H9 (cell line): Measurements from ENCODE around the gene HS6ST1. TPM values are rescaled to one million over a fixed set of nuclear protein-coding genes. Genes with fewer than 3 reads are reported as not detected.

Experiments
- DNase-seq: peaks from one replicate; pipeline ENCODE4 v3.0.0-alpha.2; 2017
- H2AFZ ChIP-seq: one replicate; pipeline ENCODE4 v1.6.1; 2013; ENCODE audit warnings: mild to moderate bottlenecking, low read length, control low read depth, moderate library complexity
- H2AK5ac ChIP-seq: 2 replicates; pipeline ENCODE4 v1.6.1; 2013; ENCODE audit warnings: low read length, control low read depth, mixed read lengths; ENCODE audit not compliant: insufficient read length
- H2BK120ac ChIP-seq: one replicate; pipeline ENCODE4 v1.6.1; 2013; ENCODE audit warnings: low read depth, mild to moderate bottlenecking, low read length, control low read depth, inconsistent platforms; ENCODE audit not compliant: poor library complexity, severe bottlenecking
- H2BK12ac ChIP-seq: 2 replicates; pipeline ENCODE4 v1.6.1; 2013; ENCODE audit warnings: low read length, control low read depth, mixed read lengths, low read depth; ENCODE audit not compliant: insufficient read length
- H2BK15ac ChIP-seq: 2 replicates; pipeline ENCODE4 v1.6.1; 2013; ENCODE audit warnings: low read depth, low read length, control low read depth
- H2BK20ac ChIP-seq: one replicate; pipeline ENCODE4 v1.6.1; 2013; ENCODE audit warnings: low read depth, mild to moderate bottlenecking, low read length, control low read depth, inconsistent platforms; ENCODE audit not compliant: poor library complexity, severe bottlenecking
- H2BK5ac ChIP-seq: 2 replicates; pipeline ENCODE4 v1.6.1; 2013; ENCODE audit warnings: low read length, control low read depth, mixed read lengths; ENCODE audit not compliant: insufficient read length
- H3K14ac ChIP-seq: 2 replicates; pipeline ENCODE4 v1.6.1; 2013; ENCODE audit warnings: low read length, control low read depth; ENCODE audit not compliant: insufficient read depth
- H3K18ac ChIP-seq: 2 replicates; pipeline ENCODE4 v1.6.1; 2013; ENCODE audit warnings: low read depth, mild to moderate bottlenecking, mixed read lengths, low read length, control low read depth; ENCODE audit not compliant: insufficient read length
- H3K23ac ChIP-seq: 2 replicates; pipeline ENCODE4 v1.6.1; 2013; ENCODE audit warnings: low read length, control low read depth, mixed read lengths, low read depth; ENCODE audit not compliant: insufficient read length
- H3K23me2 ChIP-seq: 2 replicates; pipeline ENCODE4 v1.6.1; 2013; ENCODE audit warnings: low read depth, mild to moderate bottlenecking, mixed read lengths, low read length, control low read depth; ENCODE audit not compliant: insufficient read length, poor library complexity, severe bottlenecking
- H3K27ac ChIP-seq: 2 replicates; pipeline ENCODE4 v1.5.1; 2013; ENCODE audit warnings: low read length, control low read depth, mixed read lengths, low read depth; ENCODE audit not compliant: insufficient read length
- H3K27me3 ChIP-seq: 2 replicates; pipeline ENCODE4 v1.6.1; 2013; ENCODE audit warnings: low read length, control low read depth, inconsistent platforms; ENCODE audit not compliant: insufficient read depth
- H3K4ac ChIP-seq: 2 replicates; pipeline ENCODE4 v1.6.1; 2013; ENCODE audit warnings: low read depth, mild to moderate bottlenecking, control low read depth, inconsistent platforms, low read length, moderate library complexity
- H3K4me1 ChIP-seq: 2 replicates; pipeline ENCODE4 v1.6.1; 2013; ENCODE audit warnings: low read length, control low read depth, inconsistent platforms; ENCODE audit not compliant: insufficient read depth
- H3K4me2 ChIP-seq: 2 replicates; pipeline ENCODE4 v1.6.1; 2013; ENCODE audit warnings: low read length, control low read depth, mixed read lengths; ENCODE audit not compliant: insufficient read length, insufficient read depth
- H3K56ac ChIP-seq: 2 replicates; pipeline ENCODE4 v1.6.1; 2013; ENCODE audit warnings: low read depth, mild to moderate bottlenecking, mixed read lengths, low read length, control low read depth; ENCODE audit not compliant: insufficient read length
- H3K79me1 ChIP-seq: 2 replicates; pipeline ENCODE4 v1.6.1; 2013; ENCODE audit warnings: low read depth, mild to moderate bottlenecking, moderate library complexity, low read length, control low read depth, inconsistent platforms; ENCODE audit not compliant: insufficient read depth, poor library complexity, severe bottlenecking
- H3K79me2 ChIP-seq: 2 replicates; pipeline ENCODE4 v1.6.1; 2013; ENCODE audit warnings: low read length, control low read depth, inconsistent platforms; ENCODE audit not compliant: insufficient read depth
- H3K9ac ChIP-seq: 2 replicates; pipeline ENCODE4 v1.6.1; 2013; ENCODE audit warnings: low read length, control low read depth, mixed read lengths; ENCODE audit not compliant: insufficient read length; ENCODE audit errors: extremely low read depth
- H3K9me3 ChIP-seq: one replicate; pipeline ENCODE4 v1.6.1; 2013; ENCODE audit warnings: low read depth, low read length, inconsistent platforms; ENCODE audit not compliant: control insufficient read depth
- H3T11ph ChIP-seq: one replicate; pipeline ENCODE4 v1.6.1; 2013; ENCODE audit warnings: mild to moderate bottlenecking, low read length, control low read depth, inconsistent platforms
- H4K20me1 ChIP-seq: one replicate; pipeline ENCODE4 v1.6.1; 2013; ENCODE audit not compliant: control insufficient read depth, insufficient read length, insufficient read depth
- H4K5ac ChIP-seq: 2 replicates; pipeline ENCODE4 v1.6.1; 2013; ENCODE audit warnings: low read depth, mild to moderate bottlenecking, mixed read lengths, low read length, control low read depth; ENCODE audit not compliant: insufficient read length
- H4K8ac ChIP-seq: replicated peaks from 2 replicates; pipeline ENCODE4 v1.6.1; 2013; ENCODE audit warnings: low read length, control low read depth, mixed read lengths, low read depth; ENCODE audit not compliant: insufficient read length
- H4K91ac ChIP-seq: 2 replicates; pipeline ENCODE4 v1.6.1; 2013; ENCODE audit warnings: low read depth, mild to moderate bottlenecking, moderate library complexity, mixed read lengths, low read length, control low read depth; ENCODE audit not compliant: insufficient read length
- H3K27ac Mint-ChIP-seq, 3 experiments: 2 replicates in 2 of 3; 3 replicates in 1 of 3; pipeline ENCODE4 v1.8.0; 2020 to 2021; ENCODE audit warnings: mixed read lengths in 3 of 3, mild to moderate bottlenecking in 1 of 3, moderate library complexity in 1 of 3
- H3K27me3 Mint-ChIP-seq: 2 replicates; pipeline ENCODE4 v1.8.0; 2021; ENCODE audit warnings: low read depth, mild to moderate bottlenecking, moderate library complexity, mixed read lengths
- H3K36me3 Mint-ChIP-seq, 3 experiments: 2 replicates in 2 of 3; 3 replicates in 1 of 3; pipeline ENCODE4 v1.8.0; 2020 to 2021; ENCODE audit warnings: low read depth in 3 of 3, mixed read lengths in 3 of 3; ENCODE audit not compliant: insufficient read depth in 1 of 3
- H3K4me1 Mint-ChIP-seq, 2 experiments: 2 replicates each; pipeline ENCODE4 v1.8.0; 2020; ENCODE audit warnings: mixed read lengths in 2 of 2
- H3K4me3 Mint-ChIP-seq, 2 experiments: 2 replicates in 1 of 2; 3 replicates in 1 of 2; pipeline ENCODE4 v1.8.0; 2020 to 2021; ENCODE audit warnings: mild to moderate bottlenecking in 2 of 2, mixed read lengths in 2 of 2, moderate library complexity in 1 of 2
- H3K9me3 Mint-ChIP-seq, 2 experiments: 2 replicates in 1 of 2; 3 replicates in 1 of 2; pipeline ENCODE4 v1.8.0; 2020; ENCODE audit warnings: mild to moderate bottlenecking in 2 of 2, mixed read lengths in 2 of 2, moderate library complexity in 1 of 2
- CTCF ChIP-seq: fragments of 200-600 bp; sonication (generic); conservative IDR thresholded peaks from 3 replicates; pipeline ENCODE4 v1.8.0; 2021; ENCODE audit warnings: antibody characterized with exemption, mild to moderate bottlenecking
- WGBS: extraction: QIAGEN DNeasy Blood & Tissue Kit; methylation state at CpG from one replicate; pipeline ENCODE4 v1.1.7; 2013; ENCODE audit warnings: missing lambda C conversion rate, low lambda C conversion rate, mixed read lengths; ENCODE audit not compliant: insufficient read length; ENCODE audit errors: extremely low coverage; 5-methylcytosine and 5-hydroxymethylcytosine counted together
- total RNA-seq: library from RNA; stranded (reverse); gene quantifications from 2 replicates; pipeline ENCODE4 v1.2.1, GENCODE V29; 2021

The HS6ST1 gene
- total RNA-seq, 1 experiment from 2014 or later, result 60.2 TPM

GRCh38 chr2:128250229-128251025 is 68.2 kb downstream of the HS6ST1 start:
- H3K18ac ChIP-seq, result no peak overlapping the region
- H4K20me1 ChIP-seq, result no peaks in the 10 kb centered on the region
- no peak overlapping the region for H4K5ac ChIP-seq
- no peak overlapping the region for H3K4me3 Mint-ChIP-seq
- H2AFZ ChIP-seq, result no peak overlapping the region
- H2BK5ac ChIP-seq, result no peak overlapping the region
- H2BK12ac ChIP-seq, result no peak overlapping the region
- no peak overlapping the region for H3K27ac Mint-ChIP-seq
- H2BK20ac ChIP-seq, result no peak overlapping the region
- H3K4ac ChIP-seq, result no peak overlapping the region
- no peak overlapping the region for H3K23ac ChIP-seq
- H3K4me1 Mint-ChIP-seq, result peaks cover 3 to 6% of the 10 kb centered on the region in 2 experiments; a peak in 3 of 4 replicates
- H3K56ac ChIP-seq, result no peak overlapping the region
- no peak overlapping the region for H3K4me2 ChIP-seq
- H3K9me3 Mint-ChIP-seq, result no peaks in the 10 kb centered on the region
- H3K4me1 ChIP-seq, result no peaks in the 10 kb centered on the region
- no peak overlapping the region for H3K27ac ChIP-seq
- H3K79me2 ChIP-seq, result no peaks in the 10 kb centered on the region
- H3K14ac ChIP-seq, result no peak overlapping the region
- H3T11ph ChIP-seq, result no peak overlapping the region
- WGBS, result no CpG with 5 or more reads among the region's 8 CpGs
- no peak overlapping the region for H3K9ac ChIP-seq
- no peak for TF ChIP-seq CTCF
- no peak overlapping the region for H2BK15ac ChIP-seq
- H4K8ac ChIP-seq, result no peak overlapping the region
- H3K36me3 Mint-ChIP-seq, result no peaks in the 10 kb centered on the region
- H3K79me1 ChIP-seq, result no peaks in the 10 kb centered on the region
- no peaks in the 10 kb centered on the region for H3K9me3 ChIP-seq
- no peaks in the 10 kb centered on the region for H3K27me3 ChIP-seq
- H2BK120ac ChIP-seq, result no peak overlapping the region
- H4K91ac ChIP-seq, result no peak overlapping the region
- H3K27me3 Mint-ChIP-seq, result peaks cover 3% of the 10 kb centered on the region
- no peaks in the 10 kb centered on the region for H3K23me2 ChIP-seq
- no peak overlapping the region for H2AK5ac ChIP-seq
- no peak for DNase-seq
